ENCODE measurements around the gene PAM.

PAM gene

DNA sequence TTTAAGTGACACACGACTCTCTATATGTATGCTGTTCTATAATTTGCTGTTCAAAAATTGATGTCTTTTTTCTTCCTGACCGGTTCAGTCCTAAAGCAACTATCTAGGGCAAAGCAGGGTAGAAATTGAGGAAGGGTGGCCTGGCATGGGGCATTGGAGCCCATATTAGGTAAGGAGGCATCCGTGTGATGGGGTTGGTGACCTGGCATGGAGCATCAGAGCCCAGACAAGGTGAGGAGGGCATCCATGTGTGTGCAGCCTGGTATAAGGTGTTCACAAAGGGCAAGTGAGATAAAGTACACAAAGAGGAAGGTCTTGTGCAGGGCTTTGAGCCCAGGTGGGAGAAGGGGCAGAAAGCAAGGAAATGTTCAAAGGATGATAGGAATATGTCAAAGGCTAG is 104.9 kb downstream of the PAM start:
- Mint-ChIP-seq H3K9me3 (no peaks in the 10 kb centered on the region), H3K36me3 (ENCODE audit: low read depth) (no peaks in the 10 kb centered on the region), H3K4me3 (no peak overlapping the region), H3K27ac (peak overlapping the region; percentile 15), H3K4me1 (peaks cover 7% of the 10 kb centered on the region), H3K27me3 (ENCODE audit: low read depth, poor library complexity) (no peaks in the 10 kb centered on the region)
- no peak for DNase-seq
- TF ChIP-seq, protein P1, sequence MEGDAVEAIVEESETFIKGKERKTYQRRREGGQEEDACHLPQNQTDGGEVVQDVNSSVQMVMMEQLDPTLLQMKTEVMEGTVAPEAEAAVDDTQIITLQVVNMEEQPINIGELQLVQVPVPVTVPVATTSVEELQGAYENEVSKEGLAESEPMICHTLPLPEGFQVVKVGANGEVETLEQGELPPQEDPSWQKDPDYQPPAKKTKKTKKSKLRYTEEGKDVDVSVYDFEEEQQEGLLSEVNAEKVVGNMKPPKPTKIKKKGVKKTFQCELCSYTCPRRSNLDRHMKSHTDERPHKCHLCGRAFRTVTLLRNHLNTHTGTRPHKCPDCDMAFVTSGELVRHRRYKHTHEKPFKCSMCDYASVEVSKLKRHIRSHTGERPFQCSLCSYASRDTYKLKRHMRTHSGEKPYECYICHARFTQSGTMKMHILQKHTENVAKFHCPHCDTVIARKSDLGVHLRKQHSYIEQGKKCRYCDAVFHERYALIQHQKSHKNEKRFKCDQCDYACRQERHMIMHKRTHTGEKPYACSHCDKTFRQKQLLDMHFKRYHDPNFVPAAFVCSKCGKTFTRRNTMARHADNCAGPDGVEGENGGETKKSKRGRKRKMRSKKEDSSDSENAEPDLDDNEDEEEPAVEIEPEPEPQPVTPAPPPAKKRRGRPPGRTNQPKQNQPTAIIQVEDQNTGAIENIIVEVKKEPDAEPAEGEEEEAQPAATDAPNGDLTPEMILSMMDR (IDR thresholded peaks at IDR 0.05): no peak

DNA sequence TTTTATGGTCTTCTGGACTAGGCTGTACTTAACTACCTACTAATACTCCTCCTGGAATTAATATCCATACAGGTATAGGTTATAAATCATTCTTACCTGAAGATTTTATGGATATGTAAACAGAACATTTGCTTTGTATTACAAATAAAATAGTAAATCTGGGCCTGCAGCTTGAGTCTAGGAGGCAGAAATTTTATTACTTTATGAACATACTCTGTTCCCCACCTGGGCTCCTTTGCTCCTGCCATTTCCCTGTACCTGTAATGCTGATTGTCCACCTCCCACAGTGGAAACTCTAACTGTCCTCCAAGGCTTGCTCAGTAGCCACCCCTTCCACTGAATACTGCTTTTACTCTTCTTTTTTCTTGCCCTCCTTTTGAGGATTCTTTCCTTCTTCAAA is 108.0 kb downstream of the PAM start:
- H3K4me1 Mint-ChIP-seq: peaks cover 21% of the 10 kb centered on the region
- TF ChIP-seq, protein P1 (IDR thresholded peaks at IDR 0.05): no peak
- DNase-seq: no peak
- H3K4me3 Mint-ChIP-seq: no peak overlapping the region
- H3K27me3 Mint-ChIP-seq (ENCODE audit: low read depth, poor library complexity): no peaks in the 10 kb centered on the region
- H3K9me3 Mint-ChIP-seq: no peaks in the 10 kb centered on the region
- no peaks in the 10 kb centered on the region for H3K36me3 Mint-ChIP-seq (ENCODE audit: low read depth)
- H3K27ac Mint-ChIP-seq: no peak overlapping the region

DNA sequence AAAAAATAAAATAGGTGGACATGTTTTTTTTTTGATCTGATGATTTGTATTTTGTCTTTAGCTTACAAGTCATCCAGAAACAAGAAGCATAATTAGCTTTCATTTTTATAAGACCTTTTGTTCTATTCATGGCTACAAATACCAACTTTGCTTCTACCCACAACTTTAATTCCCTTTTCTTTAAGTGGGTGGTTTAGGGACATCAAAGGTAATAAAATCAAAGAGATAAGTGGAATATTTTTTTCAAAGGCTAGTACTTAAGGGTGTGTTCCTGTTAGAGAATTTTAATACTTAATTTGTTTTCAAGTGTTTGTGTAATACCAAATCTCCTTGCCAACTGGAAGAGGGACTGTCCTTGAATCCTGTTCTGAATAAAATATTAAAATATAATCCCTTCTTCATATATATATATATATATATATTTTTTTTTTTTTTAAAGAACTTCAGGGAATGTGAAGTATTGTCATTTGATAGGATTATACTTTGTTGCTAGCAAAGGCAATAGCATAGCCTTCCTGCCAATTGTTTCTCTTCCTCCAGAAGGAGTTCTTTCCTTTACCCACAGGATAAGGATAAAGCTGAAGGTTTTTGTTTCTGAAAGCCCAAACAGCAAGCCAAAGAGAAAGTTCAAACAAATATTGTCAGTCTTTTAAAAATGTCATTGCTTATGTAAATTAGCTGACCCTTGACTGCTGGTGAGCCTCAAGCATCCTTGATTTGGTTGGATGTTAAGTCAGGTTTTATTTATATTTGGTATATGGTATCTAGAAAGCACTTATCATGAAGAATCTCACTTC is 108.9 kb downstream of the PAM start:
- Mint-ChIP-seq H3K4me3 (no peak overlapping the region), H3K4me1 (peaks cover 22% of the 10 kb centered on the region), H3K36me3 (ENCODE audit: low read depth) (peaks cover 1% of the 10 kb centered on the region), H3K27ac (no peak overlapping the region), H3K27me3 (ENCODE audit: low read depth, poor library complexity) (no peaks in the 10 kb centered on the region), H3K9me3 (no peaks in the 10 kb centered on the region)
- TF ChIP-seq, protein P1 (IDR thresholded peaks at IDR 0.05): no peak
- no peak for DNase-seq

DNA sequence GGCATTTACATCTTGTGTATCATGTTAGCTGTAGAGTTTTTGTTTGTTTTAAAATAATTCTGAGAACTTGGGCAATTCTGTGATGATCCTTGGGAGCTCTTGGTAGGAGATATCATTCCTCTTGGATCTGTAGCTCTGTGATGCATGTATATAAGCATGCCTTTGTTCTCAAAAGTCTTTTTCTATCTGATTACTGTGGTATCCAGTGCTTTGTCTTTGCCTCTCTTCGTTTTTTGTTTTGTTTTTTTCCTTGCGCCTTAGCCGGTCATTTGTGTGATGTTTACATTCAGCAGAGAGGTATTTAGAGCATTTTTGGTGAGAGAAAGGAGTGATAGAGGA is 110.0 kb downstream of the PAM start:
- peak overlapping the region; percentile 85 for H3K4me3 Mint-ChIP-seq
- H3K27me3 Mint-ChIP-seq (ENCODE audit: low read depth, poor library complexity): no peaks in the 10 kb centered on the region
- TF ChIP-seq, protein P1 (IDR thresholded peaks at IDR 0.05): no peak
- no peak for DNase-seq
- no peaks in the 10 kb centered on the region for H3K9me3 Mint-ChIP-seq
- peaks cover 12% of the 10 kb centered on the region for H3K36me3 Mint-ChIP-seq (ENCODE audit: low read depth)
- peak overlapping the region; percentile 8 for H3K27ac Mint-ChIP-seq
- H3K4me1 Mint-ChIP-seq: peaks cover 26% of the 10 kb centered on the region

DNA sequence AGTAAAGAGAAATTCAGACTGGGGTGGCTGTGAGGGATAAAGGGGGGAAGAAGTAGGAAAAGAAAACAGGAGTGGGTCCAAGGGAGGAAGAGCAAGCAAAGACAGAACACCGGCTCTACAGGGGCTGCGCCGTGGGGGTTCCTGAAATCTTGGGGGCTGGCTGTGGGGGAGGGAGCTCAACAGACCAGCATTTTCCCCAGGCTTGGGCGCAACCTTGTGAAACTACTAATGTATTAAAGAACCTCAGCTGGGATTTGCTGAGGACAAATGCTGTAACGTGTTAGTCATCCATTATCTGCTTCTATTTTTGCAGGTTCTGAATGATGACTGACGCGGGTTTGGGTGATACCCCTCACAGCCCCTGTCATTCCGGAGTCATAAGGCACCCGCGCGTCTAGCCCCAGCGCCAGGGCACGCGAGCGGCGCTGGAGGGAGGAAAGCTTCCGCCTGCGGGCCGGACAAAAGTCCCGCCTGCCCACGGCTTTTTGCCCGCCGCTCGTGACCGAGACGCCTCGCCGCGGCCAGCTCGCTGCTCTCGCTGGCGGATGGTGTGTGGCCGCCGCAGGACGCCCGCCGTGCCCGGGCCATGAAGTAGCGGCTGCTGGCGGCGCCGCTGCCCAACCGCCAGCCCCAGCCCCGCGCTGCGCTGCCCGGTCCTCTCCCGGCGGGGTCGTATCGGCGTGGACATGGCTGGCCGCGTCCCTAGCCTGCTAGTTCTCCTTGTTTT is 110.6 kb downstream of the PAM start:
- Mint-ChIP-seq H3K9me3 (no peaks in the 10 kb centered on the region), H3K4me1 (peaks cover 26% of the 10 kb centered on the region), H3K36me3 (ENCODE audit: low read depth) (peaks cover 12% of the 10 kb centered on the region), H3K27me3 (ENCODE audit: low read depth, poor library complexity) (no peaks in the 10 kb centered on the region), H3K27ac (peak overlapping the region; percentile 55), H3K4me3 (peak overlapping the region; percentile 85)
- DNase-seq: peak; percentile 77
- TF ChIP-seq, protein P1 (IDR thresholded peaks at IDR 0.05): no peak

Measured in nephron progenitor cell (in vitro differentiated cells).